HCT116 (cell line): ENCODE data around the gene TRAIP. TPM values are rescaled to one million over a fixed set of nuclear protein-coding genes. Genes with fewer than 3 reads are reported as not detected.

Source experiments
- ATAC-seq: fragments of 200-7000 bp; cut with Tn5 transposase; 2 replicates; pipeline ENCODE4 v1.9.1; 2020; ENCODE audit warnings: mild to moderate bottlenecking, moderate library complexity
- BruUV-seq: library from RNA; stranded (reverse); fragments of 400-500 nt; replicated peaks from 2 replicates; lab custom pipeline; 2021; lab: Mats Ljungman, UMichigan
- CTCF ChIA-PET: fragments of 300-600 bp; sonication (Branson Sonifier 250); formaldehyde crosslinking; loops from one replicate; lab custom pipeline; 2021; ENCODE audit warnings: antibody characterized with exemption; lab: Charles Lee
- POLR2A ChIA-PET: fragments of 300-600, 350-600 bp; sonication (Branson Sonifier 250); formaldehyde crosslinking; loops from one replicate; lab custom pipeline; 2021; ENCODE audit warnings: antibody characterized with exemption; lab: Charles Lee
- RAD21 ChIA-PET, 2 experiments: fragments of 300-600 bp; sonication (Branson Sonifier 250); formaldehyde crosslinking; loops; one replicate each; lab custom pipeline; 2023; ENCODE audit warnings: low total read pairs in 2 of 2; ENCODE audit not compliant: uncharacterized antibody in 2 of 2, unreplicated experiment in 2 of 2, low non-redundant PET in 1 of 2; lab: Charles Lee
- DNase-seq: peaks from one replicate; pipeline ENCODE4 v3.0.0-alpha.2; 2010; ENCODE audit warnings: low read depth, low spot score
- H2AFZ ChIP-seq: fragments of 200-600 bp; shearing (Covaris generic), sonication (generic); 2 replicates; pipeline ENCODE4 v1.6.1; 2017; ENCODE audit warnings: low read depth, mixed run types, mixed read lengths, antibody characterized with exemption, low read length; ENCODE audit not compliant: poor library complexity, severe bottlenecking
- H3K27ac ChIP-seq: 2 replicates; pipeline ENCODE4 v1.5.1; 2012; ENCODE audit warnings: low read depth, low read length
- H3K27me3 ChIP-seq: fragments of 200-600 bp; sonication (generic); 2 replicates; pipeline ENCODE4 v1.6.1; 2016; ENCODE audit warnings: mixed run types, low read length, mixed read lengths; ENCODE audit not compliant: insufficient read depth
- H3K36me3 ChIP-seq, 2 experiments: fragments of 200-500 bp in 1 of 2; fragments of 200-600 bp in 1 of 2; sonication (Bioruptor generic) in 1 of 2; sonication (generic) in 1 of 2; 2 replicates each; pipeline versions ENCODE4 v1.5.1 to v1.6.1; 2014 to 2016; ENCODE audit warnings: low read length in 2 of 2, inconsistent platforms in 1 of 2, mixed read lengths in 1 of 2, mixed run types in 1 of 2; ENCODE audit not compliant: insufficient read depth in 2 of 2, control insufficient read depth in 1 of 2
- H3K4me1 ChIP-seq, 2 experiments: fragments of 200-600 bp in 1 of 2; sonication (generic) in 1 of 2; 2 replicates each; pipeline versions ENCODE4 v1.5.1 to v1.6.1; 2012 to 2017; ENCODE audit warnings: low read length in 2 of 2, inconsistent platforms in 1 of 2, mild to moderate bottlenecking in 1 of 2, mixed read lengths in 1 of 2, mixed run types in 1 of 2, moderate library complexity in 1 of 2; ENCODE audit not compliant: insufficient read depth in 2 of 2, control insufficient read depth in 1 of 2
- H3K4me2 ChIP-seq: fragments of 200-600 bp; sonication (generic); 2 replicates; pipeline ENCODE4 v1.6.1; 2017; ENCODE audit warnings: mixed run types, low read length, mixed read lengths
- H3K4me3 ChIP-seq, 2 experiments: fragments of 200-600 bp in 1 of 2; sonication (generic) in 1 of 2; replicated peaks in 1 of 2; 2 replicates each; pipeline ENCODE4 v1.5.1; 2011 to 2016; ENCODE audit warnings: low read length in 2 of 2, control low read depth in 1 of 2, low read depth in 1 of 2, mild to moderate bottlenecking in 1 of 2, mixed read lengths in 1 of 2, mixed run types in 1 of 2
- H3K79me2 ChIP-seq: fragments of 200-600 bp; sonication (generic); 2 replicates; pipeline ENCODE4 v1.6.1; 2017; ENCODE audit warnings: mild to moderate bottlenecking, mixed run types, low read length, moderate library complexity, mixed read lengths; ENCODE audit not compliant: insufficient read depth
- H3K9ac ChIP-seq: fragments of 200-600 bp; sonication (generic); 2 replicates; pipeline ENCODE4 v1.6.1; 2016; ENCODE audit warnings: low read length, mixed read lengths
- H3K9me2 ChIP-seq: fragments of 200-600 bp; sonication (generic), shearing (Covaris generic); 2 replicates; pipeline ENCODE4 v1.6.1; 2017; ENCODE audit warnings: mixed run types, mild to moderate bottlenecking, moderate library complexity; ENCODE audit not compliant: insufficient read depth
- H3K9me3 ChIP-seq, 2 experiments: fragments of 200-500 bp in 1 of 2; fragments of 200-600 bp in 1 of 2; sonication (Bioruptor generic) in 1 of 2; sonication (generic) in 1 of 2; 2 replicates each; pipeline ENCODE4 v1.6.1; 2014 to 2017; ENCODE audit warnings: low read length in 2 of 2, mixed read lengths in 2 of 2, inconsistent platforms in 1 of 2, low read depth in 1 of 2, mild to moderate bottlenecking in 1 of 2, mixed run types in 1 of 2, moderate library complexity in 1 of 2; ENCODE audit not compliant: control insufficient read depth in 1 of 2, insufficient read depth in 1 of 2
- H4K20me1 ChIP-seq: fragments of 200-600 bp; sonication (generic), shearing (Covaris generic); 2 replicates; pipeline ENCODE4 v1.6.1; 2017; ENCODE audit warnings: mixed run types, mild to moderate bottlenecking, moderate library complexity; ENCODE audit not compliant: insufficient read depth
- EGR1 ChIP-seq: IDR thresholded peaks from 2 replicates; pipeline ENCODE4 v1.6.1; 2012; ENCODE audit warnings: low read depth
- EZH2phosphoT487 ChIP-seq: fragments of 200-600 bp; IDR thresholded peaks from 2 replicates; pipeline ENCODE4 v1.6.1; 2018; ENCODE audit warnings: antibody characterized with exemption, borderline replicate concordance
- JUND ChIP-seq: IDR thresholded peaks from 2 replicates; pipeline ENCODE4 v1.6.1; 2012
- POLR2A ChIP-seq: IDR thresholded peaks from 2 replicates; pipeline ENCODE4 v1.7.0; 2011; ENCODE audit warnings: borderline replicate concordance; ENCODE audit not compliant: insufficient read depth, insufficient read length; ENCODE audit errors: extremely low read depth
- REST ChIP-seq: IDR thresholded peaks from 2 replicates; pipeline ENCODE4 v1.6.1; 2012; ENCODE audit warnings: low read depth
- SIN3A ChIP-seq: IDR thresholded peaks from 2 replicates; pipeline ENCODE4 v1.6.1; 2012; ENCODE audit warnings: low read depth
- SP1 ChIP-seq: IDR thresholded peaks from 2 replicates; pipeline ENCODE4 v1.6.1; 2012; ENCODE audit warnings: low read depth
- SRF ChIP-seq: IDR thresholded peaks from 2 replicates; pipeline ENCODE4 v1.6.1; 2012; ENCODE audit warnings: low read depth
- YY1 ChIP-seq: IDR thresholded peaks from 2 replicates; pipeline ENCODE4 v1.6.1; 2011; ENCODE audit warnings: low read length, low read depth, moderate library complexity, mild to moderate bottlenecking; ENCODE audit not compliant: insufficient replicate concordance; ENCODE audit errors: extremely low read depth
- ZFX ChIP-seq: fragments of 450-650 bp; IDR thresholded peaks from 2 replicates; pipeline ENCODE4 v1.6.1; 2017
- intact Hi-C: fragments of 100-400 bp; cut with micrococcal nuclease; formaldehyde crosslinking; loops from 2 replicates; pipeline ENCODE4 v1.10.0; 2022
- total RNA-seq: library from RNA; stranded (reverse); gene quantifications from one replicate; pipeline ENCODE4 v1.2.1, GENCODE V29; 2021; ENCODE audit not compliant: unreplicated experiment

TRAIP gene
- total RNA-seq, 1 experiment from 2014 or later, result 25.5 TPM

- TF ChIP-seq EZH2phosphoT487 (no peak), POLR2A (no peak), JUND (no peak), SP1 (no peak), SRF (no peak), EGR1 (no peak)
These were observed 55.2 kb downstream of the TRAIP start (continued) for GRCh38 chr3:49801160-49801559.

GRCh38 chr3:49799761-49800160 lies 56.6 kb downstream of the TRAIP start, which contains the start of gene CDHR4:
TSS of gene CDHR4 (minus strand) at chr3:49799873. CDS start at chr3:49799812, 61 bp downstream.
- DNase-seq, result peak; percentile 43
- Histone ChIP-seq H3K9me3 (no peaks in the 10 kb centered on the region), H3K4me1 (peaks cover 5 to 33% of the 10 kb centered on the region in 2 experiments; a peak in 3 of 4 replicates), H3K9me2 (no peaks in the 10 kb centered on the region), H2AFZ (peak within 1 kb of the TSS; percentile 51), H4K20me1 (no peaks in the 10 kb centered on the region), H3K27me3 (no peaks in the 10 kb centered on the region), H3K36me3 (no peaks in the 10 kb centered on the region), H3K4me2 (peak within 1 kb of the TSS; percentile 56), H3K4me3 (no peak within 1 kb of the TSS), H3K9ac (no peak within 1 kb of the TSS), H3K79me2 (no peaks in the 10 kb centered on the region), H3K27ac (no peak within 1 kb of the TSS)
- TF ChIP-seq YY1 (peak; percentile 25), SIN3A (no peak), ZFX (no peak), REST (no peak)
- no TSS peak for BruUV-seq
- ChIA-PET POLR2A (no interaction called here), CTCF (interaction anchor here (1.2 kb wide), 1 partner anchor 260 kb away, joined by 3 read pairs; no protein-coding TSS in a partner anchor), RAD21 (no interaction called here)
- intact Hi-C loops, result no loop called here
- ATAC-seq, result no peak
